NCI-H2227 treated with DMSO at 0.1 percent for 48 hours (cell line): ENCODE data around the gene ATL2.

Source experiments
- DNase-seq: peaks from one replicate; lab custom pipeline; 2025; lab: John Stamatoyannopoulos, UW

The ATL2 gene

GRCh38 chr2:38248255-38248654, 128.8 kb downstream of the ATL2 start:
- DNase-seq: no peak

DNA sequence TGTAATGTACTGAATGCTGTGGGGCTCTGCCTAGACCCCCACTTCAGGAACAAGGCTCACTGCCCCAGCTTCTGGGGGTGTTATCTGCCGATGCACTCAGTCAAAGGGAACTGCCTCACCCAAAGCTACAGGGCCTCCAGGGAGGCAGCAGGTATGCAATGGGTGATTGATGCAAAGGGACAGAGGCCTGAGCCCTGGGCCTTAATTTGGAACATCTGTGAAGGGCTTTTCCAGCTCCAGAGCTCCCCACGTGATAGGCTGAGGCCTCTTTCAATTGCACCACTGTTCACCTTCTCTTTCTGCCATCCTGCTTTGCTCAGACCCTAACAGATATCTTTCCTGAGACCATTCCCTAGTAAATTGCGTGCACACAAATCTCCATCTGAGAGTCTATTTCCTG, 131.0 kb downstream of the ATL2 start:
- DNase-seq: no peak

DNA sequence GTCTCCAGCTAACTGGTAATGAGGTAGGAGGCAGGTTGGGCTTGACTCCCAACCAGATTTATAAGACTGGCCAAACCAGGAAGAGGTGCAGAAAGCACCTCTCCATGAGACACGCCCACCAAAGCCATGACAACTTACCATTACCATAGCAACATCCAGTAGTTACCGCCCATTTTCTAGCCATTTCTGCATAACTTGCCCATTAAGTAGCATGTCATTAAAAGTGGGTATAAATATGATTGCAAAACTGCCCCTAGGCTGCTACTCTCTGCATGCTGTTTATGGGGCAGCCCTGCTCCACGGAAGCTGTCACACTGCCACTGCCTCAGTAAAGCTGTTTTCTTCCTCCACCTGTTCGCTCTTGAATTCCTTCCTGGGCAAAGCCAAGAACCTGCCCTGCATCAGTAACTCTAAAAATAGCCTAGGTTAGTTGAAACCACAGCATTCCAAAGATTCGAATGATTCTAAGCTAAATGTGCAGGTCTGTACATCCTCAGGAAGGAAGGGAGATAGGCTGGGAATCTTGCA, 131.9 kb downstream of the ATL2 start:
- DNase-seq: no peak

- DNase-seq: no peak
These were observed 132.8 kb downstream of the ATL2 start for GRCh38 chr2:38244301-38244700.
